Measurements from ENCODE around the gene EXOSC6.
"Not testable (repeated sequence)": the region's sequence is repeated elsewhere in the genome, so short reads cannot be mapped to it uniquely, and the experiment has no call there.

Gene EXOSC6

DNA sequence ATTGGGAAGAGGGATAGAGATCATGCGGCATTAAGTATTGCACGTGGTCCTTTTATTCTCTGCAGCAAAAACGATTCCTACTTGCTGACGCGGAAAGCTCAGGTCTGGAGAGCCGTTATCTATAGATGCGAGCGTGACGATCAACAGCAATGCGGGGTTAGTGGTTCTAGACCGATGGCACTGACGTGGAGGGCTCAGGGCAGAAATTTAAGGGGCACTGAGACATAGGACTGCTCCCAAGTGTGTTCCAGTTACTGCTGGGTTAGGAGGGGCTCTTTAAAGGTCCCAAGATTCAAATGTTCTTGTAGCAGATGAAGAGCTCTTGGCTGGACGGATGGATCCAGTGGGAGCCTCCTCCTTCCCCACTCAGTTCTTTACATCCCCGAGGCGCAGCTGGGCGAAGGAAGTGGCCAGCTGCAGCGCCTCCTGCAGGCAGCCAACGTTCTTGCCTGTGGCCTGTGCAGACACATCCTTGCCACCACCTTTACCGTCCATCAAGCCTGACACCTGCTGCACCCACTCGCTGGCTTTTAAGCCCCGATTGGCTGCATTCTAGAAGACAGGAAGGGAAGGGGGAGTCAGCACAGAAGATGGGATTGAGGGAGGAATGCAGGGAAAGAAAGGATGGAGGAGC is 732 bp upstream of the EXOSC6 start:
- no peak overlapping the region for H3K4me3 ChIP-seq (ENCODE audit: low read depth, low read length)
- peak; percentile 40 for TF ChIP-seq CTCF (IDR thresholded peaks at IDR 0.05; ENCODE audit: low read depth, low read length)

DNA sequence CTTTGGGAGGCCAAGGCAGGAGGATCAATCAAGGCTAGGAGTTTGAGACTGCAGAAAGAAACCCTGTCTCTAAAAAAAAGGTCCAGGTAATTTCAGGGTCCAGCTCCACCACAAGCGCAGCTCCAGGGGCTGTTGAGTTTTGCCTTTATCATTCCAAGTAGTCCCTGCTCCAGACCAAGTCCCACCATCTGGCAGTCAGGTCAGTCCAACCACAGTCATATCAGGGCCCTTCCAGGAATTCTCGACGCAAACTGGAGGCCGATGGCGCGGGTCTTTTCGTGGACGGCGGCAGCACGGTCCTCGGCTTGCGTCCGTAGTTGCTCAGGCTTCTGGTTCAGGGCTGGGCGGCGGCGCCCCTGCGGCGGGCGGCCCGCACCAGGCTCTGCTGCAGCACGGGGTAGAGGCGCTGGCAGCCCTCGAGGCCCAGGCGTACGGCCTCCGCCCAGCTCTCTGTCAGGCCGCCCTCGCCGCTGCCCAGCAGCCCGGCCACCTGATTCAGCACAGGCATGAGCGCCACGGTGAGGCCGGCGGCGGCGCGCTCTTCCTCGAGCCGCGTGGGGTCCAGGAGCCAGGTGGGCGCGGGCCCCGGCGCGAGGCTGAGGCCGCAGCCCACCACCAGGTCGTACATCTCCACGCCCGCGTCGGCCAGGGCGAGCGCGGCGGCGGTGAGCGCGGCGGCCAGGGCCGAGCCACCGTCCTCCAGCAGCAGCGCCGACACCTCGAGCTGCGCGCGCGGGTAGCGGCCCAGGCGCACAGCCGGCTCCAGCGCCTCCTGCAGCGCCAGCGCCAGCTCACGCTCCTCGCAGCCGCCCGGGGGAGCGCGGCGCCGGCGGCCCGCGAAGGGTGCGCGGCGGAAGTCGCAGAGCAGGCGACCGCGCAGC is 752 bp downstream of the EXOSC6 start:
- no peak for TF ChIP-seq CTCF (IDR thresholded peaks at IDR 0.05; ENCODE audit: low read depth, low read length)
- peak overlapping the region; percentile 60 for H3K4me3 ChIP-seq (ENCODE audit: low read depth, low read length)

DNA sequence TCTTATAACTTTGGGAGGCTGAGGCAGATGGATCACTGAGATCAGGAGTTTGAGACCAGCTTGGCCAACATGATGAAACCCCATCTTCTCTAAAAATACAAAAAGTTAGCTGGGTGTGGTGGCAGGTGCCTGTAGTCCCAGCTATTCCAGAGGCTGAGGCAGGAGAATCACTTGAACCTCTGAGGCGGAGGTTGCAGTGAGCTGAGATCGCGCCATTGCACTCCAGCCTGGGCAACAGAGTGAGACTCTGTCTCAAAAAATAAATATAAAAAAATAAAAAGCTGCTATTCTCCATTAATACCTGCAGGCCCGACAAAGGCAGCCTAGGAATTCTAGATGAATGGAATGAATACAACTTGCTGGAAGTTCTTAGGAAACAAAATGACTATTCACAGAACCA is 2.0 kb downstream of the EXOSC6 start:
- not testable (repeated sequence) for H3K4me3 ChIP-seq (ENCODE audit: low read depth, low read length)

DNA sequence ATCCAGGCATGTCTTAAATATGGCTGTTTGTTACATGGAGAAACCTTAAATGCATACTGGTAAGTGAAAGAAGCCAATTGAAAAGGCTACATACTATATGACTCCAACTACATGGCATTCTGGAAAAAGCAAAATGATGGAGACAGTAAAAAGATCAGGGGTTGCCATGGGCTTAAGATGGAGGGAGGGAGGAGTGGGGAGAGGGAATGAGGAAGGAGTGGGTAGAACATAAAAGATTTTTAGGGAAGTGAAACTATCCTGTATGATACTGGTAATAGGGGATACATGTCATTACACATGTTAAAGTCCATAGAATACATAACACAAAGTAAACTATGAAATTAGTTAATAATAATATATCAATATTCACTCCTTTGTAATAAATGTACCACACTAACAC is 13.0 kb downstream of the EXOSC6 start:
- not testable (repeated sequence) for H3K4me3 ChIP-seq (ENCODE audit: low read depth, low read length)

GRCh38 chr16:70231831-70232230 is 19.9 kb downstream of the EXOSC6 start:
- H3K4me3 ChIP-seq (ENCODE audit: low read depth, low read length): not testable (repeated sequence)

DNA sequence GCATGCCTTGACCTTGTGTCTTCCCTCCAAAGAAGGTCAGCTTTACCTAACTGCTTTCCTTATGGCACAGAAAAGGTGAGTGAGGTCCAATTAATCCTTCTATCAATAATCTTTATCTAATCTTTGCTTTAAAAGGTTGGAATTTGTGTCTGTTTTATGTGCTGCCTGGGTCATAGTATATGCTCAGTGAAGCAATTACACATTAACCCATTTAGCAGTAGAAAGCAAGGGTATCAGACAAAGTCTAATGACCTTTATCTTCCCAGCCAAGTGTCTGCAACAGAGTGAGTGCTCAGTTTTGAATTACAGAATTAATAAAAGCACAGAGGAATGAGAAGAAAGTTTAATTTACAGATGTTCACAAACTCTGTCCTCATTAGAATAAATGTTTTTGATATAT is 25.7 kb downstream of the EXOSC6 start:
- not testable (repeated sequence) for H3K4me3 ChIP-seq (ENCODE audit: low read depth, low read length)

GRCh38 chr16:70225430-70225829 is 26.3 kb downstream of the EXOSC6 start:
- H3K4me3 ChIP-seq (ENCODE audit: low read depth, low read length): not testable (repeated sequence)

DNA sequence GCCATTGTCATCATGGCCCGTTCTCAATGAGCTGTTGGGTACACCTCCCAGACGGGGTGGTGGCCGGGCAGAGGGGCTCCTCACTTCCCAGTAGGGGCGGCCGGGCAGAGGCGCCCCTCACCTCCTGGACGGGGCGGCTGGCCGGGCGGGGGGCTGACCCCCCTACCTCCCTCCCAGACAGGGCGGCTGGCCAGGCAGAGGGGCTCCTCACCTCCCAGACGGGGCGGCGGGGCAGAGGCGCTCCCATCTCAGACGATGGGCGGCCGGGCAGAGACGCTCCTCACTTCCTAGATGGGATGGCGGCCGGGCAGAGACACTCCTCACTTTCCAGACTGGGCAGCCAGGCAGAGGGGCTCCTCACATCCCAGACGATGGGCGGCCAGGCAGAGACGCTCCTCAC is 27.1 kb downstream of the EXOSC6 start:
- H3K4me3 ChIP-seq (ENCODE audit: low read depth, low read length): not testable (repeated sequence)

GRCh38 chr16:70223971-70224513 is 27.7 kb downstream of the EXOSC6 start:
- H3K4me3 ChIP-seq (ENCODE audit: low read depth, low read length): not testable (repeated sequence)

- H3K4me3 ChIP-seq (ENCODE audit: low read depth, low read length): not testable (repeated sequence)
Measured at GRCh38 chr16:70223216-70223615, 28.5 kb downstream of the EXOSC6 start.

DNA sequence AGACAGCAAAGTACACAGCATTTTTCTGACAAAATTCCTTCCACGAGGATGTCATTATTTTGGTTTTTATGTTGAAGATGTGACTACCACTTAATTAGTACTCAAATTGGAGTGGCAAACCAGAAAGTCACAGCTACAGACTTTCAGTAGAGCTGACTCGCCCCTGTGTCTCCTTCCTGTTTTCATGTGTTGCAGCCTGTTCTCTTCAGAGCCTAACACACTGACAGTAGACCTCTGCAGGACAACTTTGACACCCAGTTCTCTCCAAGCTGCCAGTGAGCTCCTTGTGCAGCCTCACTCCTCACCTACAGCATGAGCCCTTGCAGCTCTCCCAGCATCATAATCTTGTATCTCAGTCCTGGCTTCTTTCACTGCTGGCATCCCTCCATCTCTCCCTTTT is 29.2 kb downstream of the EXOSC6 start:
- H3K4me3 ChIP-seq (ENCODE audit: low read depth, low read length): not testable (repeated sequence)

DNA sequence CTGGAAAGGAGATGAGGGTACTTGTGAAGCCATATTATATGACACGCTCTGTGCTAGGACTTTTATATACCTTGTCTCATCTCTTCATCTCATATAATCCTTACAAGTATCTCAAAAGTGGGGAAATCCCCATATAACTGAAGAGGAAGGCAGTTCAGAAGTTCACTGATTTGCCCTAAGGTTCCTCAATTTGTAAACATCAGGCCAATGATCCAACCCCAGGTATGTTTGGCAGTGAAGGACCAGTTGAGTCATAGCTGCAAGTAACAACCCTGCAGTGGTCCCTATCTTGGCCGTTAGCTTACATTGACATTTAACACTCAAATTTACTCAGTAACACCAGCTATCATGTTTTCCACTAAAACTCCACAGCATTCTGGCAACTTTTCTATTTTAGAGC is 33.2 kb downstream of the EXOSC6 start:
- not testable (repeated sequence) for H3K4me3 ChIP-seq (ENCODE audit: low read depth, low read length)

GRCh38 chr16:70206382-70206781 is 45.4 kb downstream of the EXOSC6 start:
- H3K4me3 ChIP-seq (ENCODE audit: low read depth, low read length): not testable (repeated sequence)

- not testable (repeated sequence) for H3K4me3 ChIP-seq (ENCODE audit: low read depth, low read length)
Measured at GRCh38 chr16:70204668-70205405, 46.9 kb downstream of the EXOSC6 start.

GRCh38 chr16:70204010-70204409 is 47.7 kb downstream of the EXOSC6 start:
- not testable (repeated sequence) for H3K4me3 ChIP-seq (ENCODE audit: low read depth, low read length)

DNA sequence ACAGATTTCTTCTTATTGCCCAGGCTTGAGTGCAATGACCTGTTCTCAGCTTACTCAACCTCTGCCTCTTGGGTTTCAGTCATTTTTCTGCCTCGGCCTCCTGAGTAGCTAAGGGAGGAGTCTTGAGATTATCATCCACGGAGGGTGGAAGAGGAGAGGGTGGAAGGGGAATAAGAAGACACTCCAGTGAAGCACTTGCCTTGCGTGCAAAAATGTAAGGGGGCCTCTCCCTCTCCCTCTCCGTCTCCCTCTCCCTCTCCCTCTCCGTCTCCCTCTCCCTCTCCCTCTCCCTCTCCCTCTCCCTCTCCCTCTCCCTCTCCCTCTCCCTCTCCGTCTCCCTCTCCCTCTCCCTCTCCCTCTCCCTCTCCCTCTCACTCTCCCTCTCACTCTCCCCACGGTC is 48.2 kb downstream of the EXOSC6 start:
- not testable (repeated sequence) for H3K4me3 ChIP-seq (ENCODE audit: low read depth, low read length)

- not testable (repeated sequence) for H3K4me3 ChIP-seq (ENCODE audit: low read depth, low read length)
Measured at GRCh38 chr16:70200063-70200462, 51.7 kb downstream of the EXOSC6 start.

GRCh38 chr16:70199170-70199569 is 52.6 kb downstream of the EXOSC6 start:
- H3K4me3 ChIP-seq (ENCODE audit: low read depth, low read length): not testable (repeated sequence)

Measured in WI38 (cell line).